ENCODE data around the gene HTRA1.

The HTRA1 gene

DNA sequence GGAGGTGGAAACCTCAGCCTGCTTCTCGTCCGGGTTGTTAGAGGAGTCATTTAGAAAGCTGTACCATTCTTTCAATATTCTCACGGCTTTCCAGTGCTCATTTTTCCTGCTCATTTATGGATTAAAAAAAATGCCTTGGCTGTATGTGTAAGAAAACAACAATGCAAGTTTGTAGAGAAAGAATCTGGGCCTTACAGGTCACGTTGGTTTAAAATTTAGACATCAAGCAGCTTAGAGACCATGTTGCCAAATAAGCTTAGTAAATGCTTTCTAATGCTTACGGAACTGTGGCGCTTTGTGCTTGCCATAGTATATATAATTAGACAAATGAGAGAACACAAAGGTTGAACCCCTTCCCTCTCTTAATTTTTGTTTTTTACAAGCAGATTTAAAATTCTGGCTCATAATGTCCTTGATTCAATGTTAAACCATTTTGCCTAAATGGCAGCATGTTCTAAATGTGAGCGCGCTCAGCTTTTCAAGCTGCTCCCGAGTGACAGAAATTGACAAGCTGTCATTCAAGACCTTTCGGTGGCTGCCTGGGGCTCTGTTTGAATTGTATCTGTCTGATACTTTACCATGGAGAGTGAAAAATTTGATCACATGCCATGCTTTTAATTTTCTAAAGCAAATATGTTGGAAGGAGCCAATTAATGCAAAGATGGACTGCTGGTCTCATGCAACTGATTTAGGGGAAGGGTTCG, 5.8 kb upstream of the HTRA1 start:
- no peak for DNase-seq (ENCODE audit: low spot score)

DNA sequence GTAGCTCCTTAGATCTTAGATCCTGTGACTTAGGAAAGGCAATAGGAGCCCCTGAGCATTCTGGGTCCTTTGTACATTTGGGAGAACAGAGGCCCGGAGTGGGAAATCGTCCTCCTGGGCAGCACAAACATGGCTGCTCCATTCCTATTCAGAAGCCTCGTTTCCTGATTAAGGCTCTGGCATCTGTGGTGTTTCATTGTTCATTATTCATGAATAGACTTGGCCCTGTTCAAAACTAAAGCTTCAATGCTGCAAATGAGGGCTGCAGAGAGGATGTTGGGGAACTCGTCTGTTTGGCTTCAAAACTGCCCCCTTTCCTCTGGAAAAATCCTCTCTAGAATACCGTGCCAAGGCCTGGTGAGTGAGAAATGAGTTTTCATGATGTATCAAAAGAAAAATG, 3.4 kb upstream of the HTRA1 start:
- DNase-seq (ENCODE audit: low spot score): no peak

GRCh38 chr10:122458693-122459092, 2.7 kb upstream of the HTRA1 start:
- no peak for DNase-seq (ENCODE audit: low spot score)

DNA sequence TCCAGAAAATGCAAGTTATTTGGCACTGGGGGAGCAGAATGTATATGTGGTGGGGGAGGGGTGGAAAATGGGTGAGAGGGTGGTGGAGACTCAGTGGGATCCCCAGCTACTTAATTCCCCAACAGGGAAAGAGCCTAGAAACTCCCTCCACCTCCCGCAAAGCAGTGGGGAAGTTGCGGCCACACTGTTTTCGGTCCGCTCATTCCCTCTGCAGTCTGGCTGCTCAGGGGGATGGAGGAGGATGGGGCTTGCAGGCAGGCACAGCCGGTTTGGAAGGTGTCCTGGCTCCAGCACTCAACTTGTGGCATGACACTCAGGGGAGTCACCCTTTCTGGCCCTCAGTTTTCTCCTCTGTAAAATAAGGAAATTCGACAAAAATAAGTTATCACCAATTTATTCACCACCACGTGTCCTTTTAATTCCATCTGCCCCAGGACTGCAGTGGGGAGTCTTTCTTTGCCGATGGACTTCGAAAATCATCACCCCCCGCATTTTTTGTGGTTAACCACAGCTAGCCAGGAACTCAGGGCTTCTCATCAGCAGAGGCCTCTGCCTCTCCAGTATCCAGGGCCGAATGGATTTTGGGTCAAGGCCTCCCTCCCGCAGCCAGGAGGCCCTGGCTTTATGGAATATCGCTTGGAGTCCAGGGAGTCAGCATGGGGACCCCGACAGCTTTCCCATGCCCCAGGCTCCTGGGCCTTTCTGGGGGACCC, 1.6 kb upstream of the HTRA1 start:
- DNase-seq (ENCODE audit: low spot score): no peak

DNA sequence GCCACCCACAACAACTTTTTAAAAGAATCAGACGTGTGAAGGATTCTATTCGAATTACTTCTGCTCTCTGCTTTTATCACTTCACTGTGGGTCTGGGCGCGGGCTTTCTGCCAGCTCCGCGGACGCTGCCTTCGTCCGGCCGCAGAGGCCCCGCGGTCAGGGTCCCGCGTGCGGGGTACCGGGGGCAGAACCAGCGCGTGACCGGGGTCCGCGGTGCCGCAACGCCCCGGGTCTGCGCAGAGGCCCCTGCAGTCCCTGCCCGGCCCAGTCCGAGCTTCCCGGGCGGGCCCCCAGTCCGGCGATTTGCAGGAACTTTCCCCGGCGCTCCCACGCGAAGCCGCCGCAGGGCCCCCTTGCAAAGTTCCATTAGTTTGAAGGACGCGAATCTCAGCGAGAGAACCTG, 461 bp upstream of the HTRA1 start:
- no peak for DNase-seq (ENCODE audit: low spot score)

DNA sequence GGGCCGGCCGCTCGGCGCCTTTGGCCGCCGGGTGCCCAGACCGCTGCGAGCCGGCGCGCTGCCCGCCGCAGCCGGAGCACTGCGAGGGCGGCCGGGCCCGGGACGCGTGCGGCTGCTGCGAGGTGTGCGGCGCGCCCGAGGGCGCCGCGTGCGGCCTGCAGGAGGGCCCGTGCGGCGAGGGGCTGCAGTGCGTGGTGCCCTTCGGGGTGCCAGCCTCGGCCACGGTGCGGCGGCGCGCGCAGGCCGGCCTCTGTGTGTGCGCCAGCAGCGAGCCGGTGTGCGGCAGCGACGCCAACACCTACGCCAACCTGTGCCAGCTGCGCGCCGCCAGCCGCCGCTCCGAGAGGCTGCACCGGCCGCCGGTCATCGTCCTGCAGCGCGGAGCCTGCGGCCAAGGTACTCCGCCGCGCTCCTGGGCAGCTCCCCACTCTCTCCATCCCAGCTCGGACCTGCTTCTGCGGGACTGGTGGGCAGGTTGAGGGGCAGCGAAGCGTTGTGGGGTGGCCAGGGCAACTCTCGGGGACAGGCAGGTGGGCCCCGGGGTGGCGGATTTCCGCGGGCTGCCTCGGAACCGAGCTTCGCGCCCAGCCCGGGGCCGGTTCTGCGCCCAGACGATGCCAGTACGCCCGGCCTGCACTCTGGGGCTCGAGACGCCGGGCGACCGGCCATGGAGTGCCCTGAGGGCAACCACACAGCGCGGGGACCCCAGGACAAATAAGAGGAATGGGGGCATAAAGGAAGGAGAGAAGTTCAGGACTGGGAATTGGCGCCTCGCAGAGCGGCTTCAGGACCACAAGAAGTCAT, 578 bp downstream of the HTRA1 start:
- DNase-seq (ENCODE audit: low spot score): no peak

DNA sequence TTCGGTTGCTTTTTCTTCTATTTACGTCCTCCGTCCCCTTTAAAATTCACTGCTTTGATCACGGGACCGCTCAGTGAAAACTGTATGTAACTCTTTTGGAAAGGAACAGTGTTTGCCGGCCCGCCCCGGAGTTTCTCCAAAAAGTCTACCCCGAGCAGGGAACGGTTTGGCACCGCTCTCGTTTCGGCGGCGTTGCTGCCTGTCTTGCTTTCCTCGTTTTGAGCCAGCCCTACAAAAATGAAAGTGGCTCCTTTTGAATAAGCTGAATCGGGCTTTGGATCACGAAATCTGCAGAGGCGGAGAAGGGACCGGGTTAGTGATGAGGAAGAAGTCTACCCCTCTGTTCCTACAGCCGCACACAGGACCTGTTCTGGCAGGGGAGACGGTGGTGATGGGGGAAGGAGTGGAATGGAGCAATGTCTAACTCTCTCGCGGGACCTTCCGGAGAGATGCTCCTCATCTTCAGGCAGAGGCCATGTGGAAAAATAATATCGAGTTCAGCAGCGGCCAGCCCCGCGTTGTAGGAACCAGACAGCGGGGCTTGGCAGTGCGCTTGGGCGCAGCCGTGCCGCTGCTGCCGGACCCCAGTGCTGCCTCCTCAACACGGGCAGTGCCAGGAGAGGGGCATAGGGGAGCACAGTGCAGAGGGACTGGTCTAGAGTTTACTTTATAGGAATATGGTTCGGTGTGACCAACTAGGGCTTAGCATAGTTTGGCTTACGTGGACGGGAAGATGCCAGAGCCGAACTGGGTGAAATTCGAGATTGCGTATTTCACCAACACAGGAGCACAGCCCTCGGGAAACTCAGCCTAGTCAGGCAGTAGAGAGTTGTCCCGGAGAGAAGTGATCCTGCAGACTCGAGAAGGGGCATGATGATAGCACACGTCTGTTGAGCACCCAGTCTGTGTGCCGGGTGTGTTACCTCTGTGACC, 1.4 kb downstream of the HTRA1 start:
- DNase-seq (ENCODE audit: low spot score): no peak

GRCh38 chr10:122463466-122464249, 2.3 kb downstream of the HTRA1 start:
- DNase-seq (ENCODE audit: low spot score): no peak

GRCh38 chr10:122464250-122464510, 2.8 kb downstream of the HTRA1 start:
- no peak for DNase-seq (ENCODE audit: low spot score)

DNA sequence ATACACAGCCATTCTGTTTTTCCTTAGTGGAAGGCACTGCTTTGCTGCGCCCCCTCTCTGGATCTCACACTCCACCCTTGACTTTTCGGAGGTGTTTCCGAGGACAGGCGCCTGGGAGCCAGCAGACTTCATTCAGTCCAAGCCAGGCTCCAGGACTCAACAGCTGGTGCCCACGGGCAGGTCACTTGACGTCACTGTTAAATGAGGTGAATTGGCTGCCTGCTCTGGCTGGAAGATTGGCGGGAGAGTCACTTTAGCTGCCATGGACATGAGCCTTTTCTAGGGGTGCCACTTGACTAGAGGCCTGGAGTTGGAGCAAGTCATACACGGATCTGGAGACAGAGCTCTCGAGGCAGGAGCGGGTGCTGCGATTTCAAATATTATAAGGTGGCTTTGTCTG, 3.2 kb downstream of the HTRA1 start:
- no peak for DNase-seq (ENCODE audit: low spot score)

- DNase-seq (ENCODE audit: low spot score): no peak
These were observed 4.2 kb downstream of the HTRA1 start for GRCh38 chr10:122465401-122466040.

GRCh38 chr10:122466951-122467381, 5.6 kb downstream of the HTRA1 start:
- no peak for DNase-seq (ENCODE audit: low spot score)

DNA sequence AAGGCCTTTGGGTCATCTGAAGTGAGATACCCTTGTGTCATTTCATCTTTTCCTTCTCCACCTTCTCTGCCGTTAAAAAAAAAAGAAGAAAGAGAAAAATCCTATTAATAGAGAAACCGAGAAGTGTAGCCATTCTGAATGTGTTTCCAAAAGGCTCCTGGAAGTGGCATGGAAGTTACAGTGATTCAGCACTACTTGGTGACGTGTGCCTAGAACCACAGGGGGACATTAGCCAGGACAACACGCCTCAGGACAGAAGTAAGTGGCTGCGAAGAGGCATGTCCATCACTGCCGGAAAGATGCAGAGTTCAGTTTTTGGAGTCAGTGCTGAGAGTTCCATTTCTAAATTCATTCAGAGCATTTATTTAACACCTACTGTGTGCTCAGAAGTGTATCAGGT, 6.3 kb downstream of the HTRA1 start:
- no peak for DNase-seq (ENCODE audit: low spot score)

DNA sequence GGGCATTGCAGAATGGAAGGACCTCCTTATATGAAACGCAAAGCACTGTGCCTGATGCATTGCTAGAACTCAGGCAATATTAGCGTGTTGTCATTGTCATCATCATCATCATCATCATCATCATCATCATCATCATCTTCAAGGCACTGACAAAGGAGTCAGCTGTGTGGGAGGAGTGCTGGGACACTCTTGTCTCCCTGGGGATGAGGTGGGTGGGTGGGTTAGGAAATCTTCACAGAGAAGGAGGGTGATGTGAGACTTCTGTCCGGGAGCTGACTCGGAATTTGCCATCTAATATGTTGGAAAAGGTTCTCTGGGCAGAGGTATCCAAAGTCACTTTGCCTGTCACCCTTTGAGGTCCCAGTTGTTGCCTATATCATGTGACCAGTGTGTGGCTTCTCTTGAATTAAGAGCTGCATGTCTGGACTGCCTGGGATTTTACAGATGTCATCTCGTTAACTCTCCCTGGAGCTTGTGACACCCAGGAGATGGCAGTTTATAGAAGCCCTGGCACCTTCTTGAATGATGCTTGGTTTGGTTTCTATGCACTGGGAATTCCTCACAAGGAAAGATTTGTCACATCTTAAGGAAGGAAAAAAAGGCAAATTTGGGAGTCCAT, 7.1 kb downstream of the HTRA1 start:
- DNase-seq (ENCODE audit: low spot score): no peak

GRCh38 chr10:122468926-122469781, 7.8 kb downstream of the HTRA1 start:
- DNase-seq (ENCODE audit: low spot score): peak; percentile 86

GRCh38 chr10:122469848-122470247, 8.5 kb downstream of the HTRA1 start:
- no peak for DNase-seq (ENCODE audit: low spot score)

GRCh38 chr10:122471531-122472177, 10.3 kb downstream of the HTRA1 start:
- DNase-seq (ENCODE audit: low spot score): no peak

DNA sequence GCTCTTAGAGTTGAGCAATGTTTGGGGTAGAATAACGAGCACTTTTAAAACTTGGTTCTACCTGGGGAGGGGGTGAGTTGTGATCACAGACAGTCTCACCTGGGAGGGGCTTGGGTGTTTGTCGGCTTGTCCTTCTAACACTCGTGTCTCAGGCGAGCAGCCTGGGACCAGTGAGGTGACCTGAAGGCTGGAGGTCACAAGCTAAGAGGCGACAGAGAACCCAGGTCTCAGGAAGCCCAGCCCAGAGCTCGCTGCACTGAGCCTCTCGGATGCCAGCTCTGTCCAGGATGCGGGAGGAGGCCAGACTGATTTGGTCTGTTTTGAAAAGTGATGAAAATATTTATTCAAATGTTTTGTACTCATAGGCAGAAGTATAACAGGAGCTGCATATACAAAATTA, 11.8 kb downstream of the HTRA1 start:
- DNase-seq (ENCODE audit: low spot score): no peak

Data from RKO (cell line).